ENCODE results near the gene COMMD6. TPM values are rescaled to one million over a fixed set of nuclear protein-coding genes. Genes with fewer than 3 reads are reported as not detected.

COMMD6 gene
- 62.3 and 125 TPM in 2 replicates for total RNA-seq
- polyA plus RNA-seq: 331 and 396 TPM in 2 replicates

- Histone ChIP-seq H3K36me3 (no peaks in the 10 kb centered on the region), H3K27me3 (no peaks in the 10 kb centered on the region), H3K4me1 (ENCODE audit: low read depth) (peaks cover 7% of the 10 kb centered on the region), H3K4me3 (peak within 1 kb of the TSS; percentile 75), H3K9me3 (ENCODE audit: low read depth) (no peaks in the 10 kb centered on the region), H3K27ac (peak within 1 kb of the TSS; percentile 94)
- TF ChIP-seq CTCF (IDR thresholded peaks at IDR 0.05; ENCODE audit: low read depth, low read length): no peak
- DNase-seq (ENCODE audit: low read depth in 1 of 2, low spot score in 1 of 2): peak; percentile 86 to 92
Measured at GRCh38 chr13:75537401-75538365, at the start of gene COMMD6. Gene COMMD6, minus strand, starts transcription at chr13:75537841. Its CDS starts 36 bp downstream, at chr13:75537805.

GRCh38 chr13:75585153-75585552, 47.5 kb upstream of the COMMD6 start:
- no peak for TF ChIP-seq CTCF (IDR thresholded peaks at IDR 0.05; ENCODE audit: low read depth, low read length)
- no peaks in the 10 kb centered on the region for H3K9me3 ChIP-seq (ENCODE audit: low read depth)
- H3K4me3 ChIP-seq: no peak overlapping the region

GRCh38 chr13:75583091-75583490, 45.5 kb upstream of the COMMD6 start:
- Histone ChIP-seq H3K9me3 (ENCODE audit: low read depth) (no peaks in the 10 kb centered on the region), H3K36me3 (no peaks in the 10 kb centered on the region), H3K27ac (no peak overlapping the region), H3K4me3 (no peak overlapping the region), H3K27me3 (no peaks in the 10 kb centered on the region), H3K4me1 (ENCODE audit: low read depth) (no peaks in the 10 kb centered on the region)
- no peak for DNase-seq (ENCODE audit: low read depth in 1 of 2, low spot score in 1 of 2)
- TF ChIP-seq CTCF (IDR thresholded peaks at IDR 0.05; ENCODE audit: low read depth, low read length): no peak

More at GRCh38 chr13:75585153-75585552, 47.5 kb upstream of the COMMD6 start:
- no peaks in the 10 kb centered on the region for H3K36me3 ChIP-seq
- no peaks in the 10 kb centered on the region for H3K4me1 ChIP-seq (ENCODE audit: low read depth)
- no peak overlapping the region for H3K27ac ChIP-seq
- no peak for DNase-seq (ENCODE audit: low read depth in 1 of 2, low spot score in 1 of 2)
- H3K27me3 ChIP-seq: no peaks in the 10 kb centered on the region

GRCh38 chr13:75581874-75582640, 44.4 kb upstream of the COMMD6 start:
- no peak for TF ChIP-seq CTCF (IDR thresholded peaks at IDR 0.05; ENCODE audit: low read depth, low read length)
- H3K4me1 ChIP-seq (ENCODE audit: low read depth): no peaks in the 10 kb centered on the region
- H3K36me3 ChIP-seq: no peaks in the 10 kb centered on the region
- DNase-seq (ENCODE audit: low read depth in 1 of 2, low spot score in 1 of 2): no peak
- H3K9me3 ChIP-seq (ENCODE audit: low read depth): no peaks in the 10 kb centered on the region
- no peak overlapping the region for H3K4me3 ChIP-seq
- H3K27me3 ChIP-seq: no peaks in the 10 kb centered on the region
- H3K27ac ChIP-seq: no peak overlapping the region

GRCh38 chr13:75579529-75579928, 41.9 kb upstream of the COMMD6 start:
- Histone ChIP-seq H3K27ac (no peak overlapping the region), H3K9me3 (ENCODE audit: low read depth) (no peaks in the 10 kb centered on the region), H3K27me3 (no peaks in the 10 kb centered on the region), H3K4me1 (ENCODE audit: low read depth) (no peaks in the 10 kb centered on the region), H3K4me3 (no peak overlapping the region), H3K36me3 (peaks cover 1% of the 10 kb centered on the region)
- DNase-seq (ENCODE audit: low read depth in 1 of 2, low spot score in 1 of 2): no peak
- TF ChIP-seq CTCF (IDR thresholded peaks at IDR 0.05; ENCODE audit: low read depth, low read length): no peak

Measured in cardiac muscle cell (in vitro differentiated cells and primary cell).